GM18511 (cell line): ENCODE data around the gene ZNF425.
"Not testable (repeated sequence)": the region's sequence is repeated elsewhere in the genome, so short reads cannot be mapped to it uniquely, and the experiment has no call there.

Experiments
- ATAC-seq: cut with Tn5 transposase; IDR thresholded peaks from one replicate; pipeline ENCODE4 v1.9.1; 2021; ENCODE audit warnings: mild to moderate bottlenecking, moderate library complexity; ENCODE audit not compliant: unreplicated experiment

The ZNF425 gene

DNA sequence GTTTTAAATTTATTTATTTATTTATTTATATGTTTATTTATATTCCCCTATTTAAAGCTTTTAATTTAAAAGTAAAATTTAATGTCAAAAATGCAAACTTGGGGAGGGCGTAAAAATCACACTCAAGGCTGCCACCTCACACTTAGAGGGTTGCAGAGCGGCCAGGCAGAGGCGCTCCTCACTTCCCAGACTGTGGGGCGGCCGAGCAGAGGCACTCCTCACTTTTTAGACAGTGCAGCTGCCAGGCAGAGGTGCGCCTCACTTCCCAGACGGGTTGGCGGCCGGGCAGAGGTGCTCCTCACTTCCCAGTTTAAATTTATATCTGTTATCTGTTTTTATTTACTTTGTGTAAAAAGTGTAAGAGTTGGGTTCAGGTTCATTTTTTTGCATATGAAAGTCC lies 10.0 kb upstream of the ZNF425 start:
- ATAC-seq: no peak

GRCh38 chr7:149133028-149133710 lies 7.0 kb upstream of the ZNF425 start:
- ATAC-seq: no peak

GRCh38 chr7:149130572-149131198 lies 4.6 kb upstream of the ZNF425 start:
- ATAC-seq: no peak

- ATAC-seq: peak; percentile 58
These were observed 640 bp upstream of the ZNF425 start for GRCh38 chr7:149126662-149127266.

GRCh38 chr7:149125189-149125862 lies 798 bp downstream of the ZNF425 start:
- ATAC-seq: no peak

DNA sequence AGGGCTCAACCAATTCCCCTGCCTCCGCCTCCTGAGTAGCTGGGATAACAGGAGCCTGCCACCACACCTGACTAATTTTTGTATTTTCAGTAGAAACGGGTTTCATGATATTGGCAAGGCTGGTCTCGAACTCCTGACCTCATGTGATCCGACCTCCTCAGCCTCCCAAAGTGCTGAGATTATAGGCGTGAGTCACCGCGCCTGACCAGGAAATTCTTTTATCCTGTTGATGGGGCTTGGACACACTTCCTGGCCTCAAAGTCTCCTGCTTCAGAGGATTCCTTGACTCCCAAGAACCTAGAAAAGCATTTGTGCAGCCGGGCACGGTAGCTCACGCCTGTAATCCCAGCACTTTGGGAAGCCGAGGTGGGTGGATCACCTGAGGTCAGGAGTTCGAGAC lies 16.2 kb downstream of the ZNF425 start:
- ATAC-seq: no peak

DNA sequence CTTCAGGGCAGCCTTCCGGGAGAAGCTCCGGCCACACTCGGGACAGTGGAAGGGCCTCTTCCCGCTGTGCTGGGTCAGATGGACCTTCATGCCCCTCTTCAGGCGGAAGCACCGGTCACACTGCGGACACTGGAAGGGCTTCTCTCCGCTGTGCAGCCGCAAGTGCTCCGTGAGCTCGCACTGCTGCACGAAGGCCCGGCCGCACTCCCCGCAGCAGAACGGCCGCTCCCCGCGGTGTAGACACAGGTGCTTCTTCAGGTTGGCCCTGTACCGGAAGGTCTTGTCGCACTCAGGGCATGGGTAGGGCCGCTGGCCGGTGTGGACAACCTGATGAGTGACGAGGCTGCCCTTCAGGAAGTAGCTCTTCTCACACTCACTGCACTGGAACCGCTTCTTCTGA lies 21.4 kb downstream of the ZNF425 start:
- no peak for ATAC-seq

DNA sequence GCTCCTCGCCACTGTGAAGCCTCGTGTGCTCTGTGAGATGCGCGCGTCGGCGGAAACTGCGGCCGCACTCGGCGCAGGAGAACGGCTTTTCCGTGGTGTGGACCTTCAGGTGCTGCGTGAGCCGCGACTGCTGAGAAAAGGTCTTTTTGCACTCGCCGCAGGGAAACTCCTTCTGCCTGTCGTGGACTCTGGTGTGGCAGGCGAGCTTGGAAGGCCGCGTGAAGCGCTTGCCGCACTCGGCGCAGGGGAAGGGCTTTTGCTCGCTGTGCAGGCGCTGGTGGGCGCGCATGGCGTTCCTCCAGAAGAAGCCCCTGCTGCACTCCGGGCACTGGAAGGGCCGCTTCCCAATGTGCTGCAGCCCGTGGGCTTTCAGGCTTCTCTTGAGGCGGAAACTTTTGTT lies 21.9 kb downstream of the ZNF425 start:
- no peak for ATAC-seq

GRCh38 chr7:149103424-149103823 lies 22.7 kb downstream of the ZNF425 start:
- ATAC-seq: no peak

GRCh38 chr7:149102666-149103065 lies 23.5 kb downstream of the ZNF425 start:
- no peak for ATAC-seq

DNA sequence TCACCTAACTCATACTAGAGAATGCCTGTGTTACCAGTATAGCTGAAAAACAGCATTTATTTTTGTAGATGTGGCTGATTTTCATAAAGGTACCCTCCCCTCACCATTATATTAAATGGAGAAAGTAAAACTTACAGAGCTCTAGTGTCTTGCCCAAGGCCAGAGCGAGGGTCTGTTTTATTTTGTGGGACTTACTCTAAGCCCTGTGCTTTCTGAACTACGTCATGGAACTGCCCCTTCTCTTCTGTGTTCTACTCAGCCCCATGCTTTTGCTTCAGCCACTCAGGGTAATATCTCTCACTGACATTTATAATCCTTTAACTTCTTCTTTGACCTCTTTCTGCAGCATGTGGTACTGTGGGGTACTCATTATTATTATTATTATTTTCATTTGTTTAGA lies 25.3 kb downstream of the ZNF425 start:
- ATAC-seq: no peak

GRCh38 chr7:149099058-149099457 lies 27.1 kb downstream of the ZNF425 start:
- no peak for ATAC-seq

DNA sequence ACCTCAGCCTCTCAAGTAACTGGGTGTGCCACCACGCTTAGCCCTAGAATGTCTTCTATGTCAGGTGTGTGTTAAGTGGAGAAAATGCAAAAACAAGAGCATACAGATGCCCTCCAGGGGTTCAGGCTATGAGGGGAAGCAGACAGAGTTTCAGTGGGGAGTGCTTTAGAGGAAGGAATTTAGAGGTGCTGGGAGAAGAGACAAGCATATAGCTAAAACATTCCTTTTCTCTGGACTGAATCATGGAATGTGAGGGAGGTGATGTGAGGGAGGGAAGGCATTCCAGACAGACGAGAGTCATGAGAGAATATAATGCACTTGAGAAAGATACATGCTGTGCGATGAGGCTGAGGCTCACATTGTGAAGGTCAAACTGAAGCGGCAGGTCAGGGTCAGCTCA lies 29.0 kb downstream of the ZNF425 start:
- no peak for ATAC-seq

GRCh38 chr7:149093228-149093627 lies 32.9 kb downstream of the ZNF425 start:
- no peak for ATAC-seq

GRCh38 chr7:149092244-149092643 lies 33.9 kb downstream of the ZNF425 start:
- ATAC-seq: not testable (repeated sequence)

DNA sequence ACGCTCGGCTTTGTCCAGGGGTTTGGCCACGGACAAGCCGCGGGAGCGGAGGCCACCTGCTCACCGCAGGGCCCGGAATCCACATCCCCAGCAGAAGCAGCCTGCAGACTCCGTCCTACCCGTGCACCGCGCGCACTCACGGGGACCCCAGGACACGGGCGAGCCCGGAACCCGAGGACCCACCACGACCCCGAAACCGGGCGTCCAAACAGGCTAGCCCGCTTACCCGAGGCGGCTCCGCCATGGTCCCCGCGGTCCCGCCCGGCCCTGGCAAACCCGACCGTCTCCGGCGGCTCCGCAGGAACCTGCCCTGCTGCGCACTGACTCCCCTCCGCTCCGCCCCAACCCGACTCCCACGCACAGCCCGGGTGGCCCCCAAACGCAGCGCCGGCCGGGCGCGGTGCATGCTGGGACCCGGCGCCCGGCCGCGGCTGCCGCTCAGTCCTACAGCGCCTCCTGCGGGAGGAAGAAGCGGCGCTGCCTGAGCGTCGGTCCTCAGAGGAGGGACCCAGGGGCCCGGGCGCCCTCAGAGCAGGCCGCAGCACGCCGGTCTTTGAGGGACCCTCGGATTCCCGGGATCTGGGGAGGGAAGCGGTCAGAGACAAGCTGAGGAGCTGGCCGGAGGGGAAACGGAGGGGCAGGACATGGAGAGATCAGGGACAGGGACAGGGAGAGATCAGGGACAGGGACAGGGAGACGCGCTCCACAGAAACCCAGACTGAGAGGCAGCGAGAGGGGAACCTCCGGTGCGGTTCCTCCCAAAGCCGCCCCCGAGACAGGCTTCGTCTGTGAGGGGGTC lies 35.5 kb downstream of the ZNF425 start, which contains the start of gene ZNF786:
TSS of gene ZNF786 (minus strand) at position 322 of the 799 bp plus-strand sequence. CDS start at position 244, 78 bp downstream.
- peak; percentile 80 for ATAC-seq

DNA sequence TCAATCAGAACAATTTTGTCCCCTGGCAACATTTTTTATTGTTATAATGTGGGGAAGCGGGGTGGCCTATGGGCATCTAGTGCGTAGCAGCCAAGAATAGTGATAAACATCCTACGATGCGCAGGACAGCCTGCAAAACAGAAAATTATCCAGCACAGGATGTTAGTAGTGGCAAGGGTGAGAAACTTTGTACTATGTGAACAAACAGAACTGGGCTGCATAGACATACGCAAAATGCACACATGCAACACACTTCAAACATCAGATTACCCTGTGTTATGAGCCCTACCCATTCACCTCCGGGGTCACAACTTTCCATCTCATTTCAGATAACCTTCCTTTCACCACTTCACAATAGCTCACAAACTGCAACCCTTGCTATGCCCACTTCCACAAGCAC lies 38.7 kb downstream of the ZNF425 start:
- ATAC-seq: no peak

- no peak for ATAC-seq
These were observed 40.3 kb downstream of the ZNF425 start for GRCh38 chr7:149085866-149086265.

DNA sequence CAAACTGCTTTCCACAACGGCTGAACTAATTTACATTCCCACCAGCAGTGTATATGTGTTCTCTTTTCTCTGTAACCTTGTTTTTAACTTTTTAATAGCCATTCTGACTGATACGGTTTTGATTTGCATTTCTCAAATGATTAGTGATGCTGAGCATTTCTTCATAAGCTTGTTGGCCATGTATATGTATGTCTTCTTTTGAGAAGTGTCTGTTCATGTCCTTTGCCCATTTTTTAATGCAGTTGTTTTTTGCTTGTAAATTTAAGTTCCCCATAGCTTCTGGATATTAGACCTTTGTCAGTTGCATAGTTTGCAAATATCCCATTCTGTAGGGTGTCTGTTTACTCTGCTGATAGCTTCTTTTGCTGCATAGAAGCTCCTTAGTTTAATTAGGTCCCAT lies 41.7 kb downstream of the ZNF425 start:
- no peak for ATAC-seq

GRCh38 chr7:149081914-149082313 lies 44.2 kb downstream of the ZNF425 start:
- ATAC-seq: no peak

GRCh38 chr7:149077594-149077993 lies 48.5 kb downstream of the ZNF425 start:
- no peak for ATAC-seq
